HepG2 (cell line): ENCODE results near the gene HDAC5. TPM values are rescaled to one million over a fixed set of nuclear protein-coding genes. Genes with fewer than 3 reads are reported as not detected.

ENCODE experiments used
- BCL6 ChIP-seq: IDR thresholded peaks from 2 replicates; pipeline ENCODE4 v1.6.1; 2016; ENCODE audit warnings: missing genetic modification reagents, missing compliant biosample characterization
- BRF2 ChIP-seq: sonication (generic); formaldehyde crosslinking; IDR thresholded peaks from 2 replicates; pipeline ENCODE4 v1.8.1; 2022; ENCODE audit warnings: mild to moderate bottlenecking, missing genetic modification reagents
- CREM ChIP-seq, 2 experiments: sonication (generic) in 1 of 2; formaldehyde crosslinking in 1 of 2; IDR thresholded peaks; 2 replicates each; pipeline versions ENCODE4 v1.4.0 to v1.6.1; 2016 to 2020; ENCODE audit warnings: antibody characterized with exemption in 1 of 2, mild to moderate bottlenecking in 1 of 2, missing genetic modification reagents in 1 of 2
- HHEX ChIP-seq: IDR thresholded peaks from 2 replicates; pipeline ENCODE4 v1.6.1; 2016; ENCODE audit warnings: control low read depth
- MAFF ChIP-seq: IDR thresholded peaks from 2 replicates; pipeline ENCODE4 v1.6.1; 2011; ENCODE audit warnings: low read depth, low read length, improper control_type of control experiment
- SCMH1 ChIP-seq: sonication (generic); formaldehyde crosslinking; IDR thresholded peaks from 2 replicates; pipeline ENCODE4 v1.9.0; 2021; ENCODE audit warnings: missing genetic modification reagents, mild to moderate bottlenecking, borderline replicate concordance
- ZBTB3 ChIP-seq: sonication (generic); formaldehyde crosslinking; IDR thresholded peaks from 2 replicates; pipeline ENCODE4 v1.4.0; 2020; ENCODE audit warnings: low read depth, mild to moderate bottlenecking, moderate library complexity, missing genetic modification reagents, borderline replicate concordance
- ZC3H4 ChIP-seq: sonication (generic); formaldehyde crosslinking; IDR thresholded peaks from 2 replicates; pipeline ENCODE4 v1.4.0; 2020; ENCODE audit warnings: missing genetic modification reagents, borderline replicate concordance
- ZNF44 ChIP-seq: sonication (generic); formaldehyde crosslinking; IDR thresholded peaks from 2 replicates; pipeline ENCODE4 v1.5.1; 2020; ENCODE audit warnings: mild to moderate bottlenecking, missing genetic modification reagents
- ZNF543 ChIP-seq: sonication (generic); formaldehyde crosslinking; IDR thresholded peaks from 2 replicates; pipeline ENCODE4 v1.4.0; 2020; ENCODE audit warnings: mild to moderate bottlenecking, missing genetic modification reagents
- ZNF609 ChIP-seq: sonication (generic); formaldehyde crosslinking; IDR thresholded peaks from 2 replicates; pipeline ENCODE4 v1.4.0; 2020; ENCODE audit warnings: mild to moderate bottlenecking, missing genetic modification reagents, borderline replicate concordance
- ZNF646 ChIP-seq: sonication (generic); formaldehyde crosslinking; IDR thresholded peaks from 2 replicates; pipeline ENCODE4 v1.9.0; 2021; ENCODE audit warnings: mild to moderate bottlenecking, missing genetic modification reagents
- ZZZ3 ChIP-seq: sonication (generic); formaldehyde crosslinking; IDR thresholded peaks from 2 replicates; pipeline ENCODE4 v1.4.0; 2020; ENCODE audit warnings: missing genetic modification reagents, mild to moderate bottlenecking, borderline replicate concordance
- polyA plus RNA-seq, 8 experiments: library from polyadenylated mRNA; depleted of rRNA in 3 of 8; stranded (reverse) in 7 of 8; unstranded in 1 of 8; fragments of >200 nt; fragmentation: Illumina TruSeq in 4 of 8; extraction: Trizol in 4 of 8; gene quantifications; 2 replicates each; pipeline versions ENCODE4 v1.2.1 to v1.2.3, GENCODE V29; 2011 to 2016; ENCODE audit warnings: low read depth in 4 of 8, missing spikeins in 1 of 8, mixed read lengths in 1 of 8; ENCODE audit not compliant: insufficient read depth in 1 of 8
- total RNA-seq, 5 experiments: library from RNA; depleted of rRNA; stranded (reverse); fragments of >200 nt; fragmentation: Illumina TruSeq; extraction: Trizol; gene quantifications; 2 replicates each; pipeline ENCODE4 v1.2.3, GENCODE V29; 2016; ENCODE audit warnings: low read depth in 1 of 5
- TF ChIP-seq, protein P1 (sequence below): sonication (generic); formaldehyde crosslinking; IDR thresholded peaks from 2 replicates; pipeline ENCODE4 v1.4.0; 2020; ENCODE audit warnings: missing genetic modification reagents

Gene HDAC5
- total and polyA plus RNA-seq, 2 of the 13 experiments (the other 11 are each of a cell fraction or from before 2014, with no cell fraction given) = 46.4 to 85.4 TPM

GRCh38 chr17:44123356-44124117 lies at the start of gene HDAC5 (continued):
- TF ChIP-seq ZBTB3 (CRISPR knock-in tag) = peak; percentile 36; the same call in 1 of the 2 replicates
- no peak for TF ChIP-seq SCMH1 (CRISPR knock-in tag)
- TF ChIP-seq BCL6 (CRISPR knock-in tag) = peak; percentile 36; the same call in 1 of the 2 replicates
- TF ChIP-seq BRF2 (CRISPR knock-in tag) = no peak; the same call in 1 of the 2 replicates
- no peak for TF ChIP-seq MAFF
- no peak for TF ChIP-seq HHEX (CRISPR knock-in tag)
- peak; percentile 80; the same call in 1 of the 2 replicates for TF ChIP-seq ZNF543 (CRISPR knock-in tag)
- 0 out of 2 replicates have a peak, but pooled peaks have one; percentile 21 for TF ChIP-seq ZNF646
- TF ChIP-seq ZZZ3 (CRISPR knock-in tag) = no peak; the same call in 1 of the 2 replicates
- TF ChIP-seq ZNF44 = peak; percentile 82
- TF ChIP-seq ZNF609 = 0 out of 2 replicates have a peak, but pooled peaks have one; percentile 37
- no peak for TF ChIP-seq ZC3H4
- TF ChIP-seq, protein P1, sequence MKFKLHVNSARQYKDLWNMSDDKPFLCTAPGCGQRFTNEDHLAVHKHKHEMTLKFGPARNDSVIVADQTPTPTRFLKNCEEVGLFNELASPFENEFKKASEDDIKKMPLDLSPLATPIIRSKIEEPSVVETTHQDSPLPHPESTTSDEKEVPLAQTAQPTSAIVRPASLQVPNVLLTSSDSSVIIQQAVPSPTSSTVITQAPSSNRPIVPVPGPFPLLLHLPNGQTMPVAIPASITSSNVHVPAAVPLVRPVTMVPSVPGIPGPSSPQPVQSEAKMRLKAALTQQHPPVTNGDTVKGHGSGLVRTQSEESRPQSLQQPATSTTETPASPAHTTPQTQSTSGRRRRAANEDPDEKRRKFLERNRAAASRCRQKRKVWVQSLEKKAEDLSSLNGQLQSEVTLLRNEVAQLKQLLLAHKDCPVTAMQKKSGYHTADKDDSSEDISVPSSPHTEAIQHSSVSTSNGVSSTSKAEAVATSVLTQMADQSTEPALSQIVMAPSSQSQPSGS (CRISPR knock-in tag) = peak; percentile 61
- peak; percentile 59; the same call in 1 of the 2 replicates for TF ChIP-seq CREM (IDR thresholded peaks at IDR 0.05)
- no peak for TF ChIP-seq CREM (CRISPR knock-in tag; IDR thresholded peaks at IDR 0.05)
